CD14-positive monocyte (primary cell): ENCODE measurements around the gene ARPC5L. TPM values are rescaled to one million over a fixed set of nuclear protein-coding genes. Genes with fewer than 3 reads are reported as not detected.

ENCODE experiments used
- DNase-seq, 3 donors: peaks; one replicate each; pipeline ENCODE4 v3.0.0-alpha.2; 2011 to 2022
- H2AFZ ChIP-seq: 2 replicates; pipeline ENCODE4 v1.6.0; 2012; ENCODE audit warnings: mild to moderate bottlenecking, low read depth, low read length, inconsistent platforms; ENCODE audit not compliant: insufficient read depth, poor library complexity, severe bottlenecking
- H3K27ac ChIP-seq, 2 donors: 1 replicate in 1 of 2; 2 replicates in 1 of 2; pipeline ENCODE4 v1.5.1; 2012 to 2013; ENCODE audit warnings: low read length in 2 of 2, control low read depth in 1 of 2, inconsistent platforms in 1 of 2, low read depth in 1 of 2, mild to moderate bottlenecking in 1 of 2
- H3K27me3 ChIP-seq, 2 donors: one replicate each; pipeline versions ENCODE4 v1.6.0 to v1.6.1; 2011 to 2013; ENCODE audit warnings: low read length in 2 of 2; ENCODE audit not compliant: control insufficient read depth in 2 of 2, insufficient read depth in 2 of 2
- H3K36me3 ChIP-seq, 2 donors: replicated peaks in 1 of 2; 1 replicate in 1 of 2; 2 replicates in 1 of 2; pipeline versions ENCODE4 v1.5.1 to v1.6.1; 2012 to 2013; ENCODE audit warnings: low read length in 2 of 2, control low read depth in 1 of 2, inconsistent platforms in 1 of 2, mild to moderate bottlenecking in 1 of 2; ENCODE audit not compliant: insufficient read depth in 2 of 2, control insufficient read depth in 1 of 2
- H3K4me1 ChIP-seq, 2 donors: 1 replicate in 1 of 2; 2 replicates in 1 of 2; pipeline versions ENCODE4 v1.5.1 to v1.6.1; 2012 to 2013; ENCODE audit warnings: low read length in 2 of 2, control low read depth in 1 of 2, inconsistent platforms in 1 of 2, mild to moderate bottlenecking in 1 of 2, moderate library complexity in 1 of 2; ENCODE audit not compliant: insufficient read depth in 2 of 2, control insufficient read depth in 1 of 2
- H3K4me2 ChIP-seq: replicated peaks from 2 replicates; pipeline ENCODE3; 2012; ENCODE audit warnings: low read length, moderate library complexity, mild to moderate bottlenecking; ENCODE audit not compliant: poor library complexity, severe bottlenecking; ENCODE audit errors: extremely low read depth
- H3K4me3 ChIP-seq, 3 experiments: fragments of 200-600 bp in 1 of 3; sonication (generic) in 1 of 3; replicated peaks in 1 of 3; 1 replicate in 2 of 3; 2 replicates in 1 of 3; pipeline ENCODE4 v1.5.1; 2011 to 2013; ENCODE audit warnings: low read length in 3 of 3, mild to moderate bottlenecking in 3 of 3, control low read depth in 2 of 3, low read depth in 2 of 3, inconsistent platforms in 1 of 3, moderate library complexity in 1 of 3
- H3K79me2 ChIP-seq: 2 replicates; pipeline ENCODE4 v1.6.0; 2012; ENCODE audit warnings: mild to moderate bottlenecking, control low read depth, inconsistent platforms, low read length, moderate library complexity; ENCODE audit not compliant: insufficient read depth
- H3K9ac ChIP-seq: 2 replicates; pipeline ENCODE4 v1.6.0; 2017; ENCODE audit warnings: low read length, mild to moderate bottlenecking; ENCODE audit not compliant: insufficient read depth, poor library complexity, severe bottlenecking
- H3K9me3 ChIP-seq, 2 donors: replicated peaks in 1 of 2; 1 replicate in 1 of 2; 2 replicates in 1 of 2; pipeline versions ENCODE4 v1.5.1 to v1.6.1; 2012 to 2013; ENCODE audit warnings: low read length in 2 of 2, control low read depth in 1 of 2; ENCODE audit not compliant: control insufficient read depth in 1 of 2, insufficient read depth in 1 of 2
- H4K20me1 ChIP-seq: 2 replicates; pipeline ENCODE4 v1.6.0; 2012; ENCODE audit warnings: mild to moderate bottlenecking, low read length, control low read depth, moderate library complexity; ENCODE audit not compliant: insufficient read depth
- H3K27ac Mint-ChIP-seq, 7 donors: one replicate each; pipeline ENCODE4 v1.8.0; 2020; ENCODE audit warnings: mild to moderate bottlenecking in 7 of 7, mixed read lengths in 7 of 7, moderate library complexity in 6 of 7, inconsistent platforms in 2 of 7
- H3K27me3 Mint-ChIP-seq, 3 donors: one replicate each; pipeline ENCODE4 v1.8.0; 2021 to 2022; ENCODE audit warnings: low read depth in 3 of 3, mild to moderate bottlenecking in 3 of 3, mixed read lengths in 3 of 3, moderate library complexity in 3 of 3, inconsistent platforms in 1 of 3
- H3K36me3 Mint-ChIP-seq, 2 donors: one replicate each; pipeline ENCODE4 v1.8.0; 2020; ENCODE audit warnings: mixed read lengths in 2 of 2, inconsistent platforms in 1 of 2, mild to moderate bottlenecking in 1 of 2
- H3K4me1 Mint-ChIP-seq: one replicate; pipeline ENCODE4 v1.8.0; 2020; ENCODE audit warnings: mild to moderate bottlenecking, mixed read lengths
- H3K4me3 Mint-ChIP-seq, 2 donors: one replicate each; pipeline ENCODE4 v1.8.0; 2020; ENCODE audit warnings: mild to moderate bottlenecking in 2 of 2, mixed read lengths in 2 of 2, moderate library complexity in 1 of 2
- H3K9me3 Mint-ChIP-seq, 7 donors: one replicate each; pipeline ENCODE4 v1.8.0; 2020 to 2022; ENCODE audit warnings: mixed read lengths in 7 of 7, mild to moderate bottlenecking in 6 of 7, moderate library complexity in 6 of 7, inconsistent platforms in 2 of 7
- WGBS: methylation state at CpG from one replicate; pipeline ENCODE4 v1.1.5; 2013; ENCODE audit warnings: missing lambda C conversion rate; ENCODE audit not compliant: insufficient coverage; 5-methylcytosine and 5-hydroxymethylcytosine counted together
- intact Hi-C, 2 donors: fragments of 100-400 bp; cut with micrococcal nuclease; formaldehyde crosslinking; loops; one replicate each; pipeline versions ENCODE4 v1.15.0 to v1.15.1; 2023
- polyA plus RNA-seq, 3 donors: library from polyadenylated mRNA; depleted of rRNA in 1 of 3; unstranded in 2 of 3; stranded (reverse) in 1 of 3; fragments of 300-500 nt in 2 of 3; fragments of >200 nt in 1 of 3; fragmentation: Illumina TruSeq in 2 of 3; gene quantifications; 1 replicate in 2 of 3; 2 replicates in 1 of 3; pipeline ENCODE4 v1.2.3, GENCODE V29; 2012 to 2021
- TF ChIP-seq, protein P1 (sequence below): fragments of 200-600 bp; IDR thresholded peaks from one replicate; pipeline ENCODE4 v1.8.0; 2022; ENCODE audit warnings: antibody characterized with exemption, mild to moderate bottlenecking

Gene ARPC5L
- polyA plus RNA-seq, 3 donors = 16.0 to 35.2 (median 20.7) TPM

GRCh38 chr9:124897570-124898460 is 35.9 kb downstream of the ARPC5L start:
- intact Hi-C loops = no loop called here
- no peak for DNase-seq
- no peaks in the 10 kb centered on the region for H3K27me3 ChIP-seq
- no peak overlapping the region for H3K27ac Mint-ChIP-seq
- no peaks in the 10 kb centered on the region for H3K9me3 Mint-ChIP-seq
- peaks cover 66 to 89% of the 10 kb centered on the region in 2 donors for H3K36me3 ChIP-seq
- H2AFZ ChIP-seq = no peak overlapping the region
- H4K20me1 ChIP-seq = no peaks in the 10 kb centered on the region
- peaks cover 74 to 90% of the 10 kb centered on the region in 2 donors for H3K36me3 Mint-ChIP-seq
- H3K4me1 Mint-ChIP-seq = no peaks in the 10 kb centered on the region
- H3K4me3 ChIP-seq = no peak overlapping the region
- H3K9me3 ChIP-seq = no peaks in the 10 kb centered on the region
- WGBS = no CpG with 5 or more reads among the region's 6 CpGs
- TF ChIP-seq, protein P1, sequence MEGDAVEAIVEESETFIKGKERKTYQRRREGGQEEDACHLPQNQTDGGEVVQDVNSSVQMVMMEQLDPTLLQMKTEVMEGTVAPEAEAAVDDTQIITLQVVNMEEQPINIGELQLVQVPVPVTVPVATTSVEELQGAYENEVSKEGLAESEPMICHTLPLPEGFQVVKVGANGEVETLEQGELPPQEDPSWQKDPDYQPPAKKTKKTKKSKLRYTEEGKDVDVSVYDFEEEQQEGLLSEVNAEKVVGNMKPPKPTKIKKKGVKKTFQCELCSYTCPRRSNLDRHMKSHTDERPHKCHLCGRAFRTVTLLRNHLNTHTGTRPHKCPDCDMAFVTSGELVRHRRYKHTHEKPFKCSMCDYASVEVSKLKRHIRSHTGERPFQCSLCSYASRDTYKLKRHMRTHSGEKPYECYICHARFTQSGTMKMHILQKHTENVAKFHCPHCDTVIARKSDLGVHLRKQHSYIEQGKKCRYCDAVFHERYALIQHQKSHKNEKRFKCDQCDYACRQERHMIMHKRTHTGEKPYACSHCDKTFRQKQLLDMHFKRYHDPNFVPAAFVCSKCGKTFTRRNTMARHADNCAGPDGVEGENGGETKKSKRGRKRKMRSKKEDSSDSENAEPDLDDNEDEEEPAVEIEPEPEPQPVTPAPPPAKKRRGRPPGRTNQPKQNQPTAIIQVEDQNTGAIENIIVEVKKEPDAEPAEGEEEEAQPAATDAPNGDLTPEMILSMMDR = no peak
- no peaks in the 10 kb centered on the region for H3K4me1 ChIP-seq
- H3K79me2 ChIP-seq = no peaks in the 10 kb centered on the region
- no peak overlapping the region for H3K27ac ChIP-seq
- no peak overlapping the region for H3K4me3 Mint-ChIP-seq
- H3K9ac ChIP-seq = no peak overlapping the region
- no peaks in the 10 kb centered on the region for H3K27me3 Mint-ChIP-seq
- H3K4me2 ChIP-seq = no peak overlapping the region

DNA sequence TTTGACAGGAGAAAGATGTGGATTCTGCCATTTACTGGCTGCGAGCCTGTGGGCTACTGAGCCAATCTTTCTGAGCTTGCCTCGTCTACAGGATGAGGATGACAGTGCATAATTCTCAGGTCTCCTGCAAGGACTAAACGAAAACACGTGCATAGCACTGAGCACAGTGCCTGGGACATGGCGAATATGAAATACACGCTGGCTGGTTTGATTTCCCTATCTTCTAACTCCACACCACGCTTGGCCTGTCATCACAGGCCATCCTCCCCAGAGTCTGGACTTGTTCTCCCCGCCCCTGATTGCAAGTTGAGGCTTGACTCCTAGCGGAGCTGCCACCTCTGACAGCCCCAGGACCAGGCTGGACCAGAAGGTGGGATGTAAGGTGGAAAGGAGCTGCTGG is 37.9 kb downstream of the ARPC5L start:
- intact Hi-C loops = no loop called here
- WGBS = 80% methylated on average over 7 of the region's 9 CpGs
- Histone ChIP-seq H3K27ac (no peak overlapping the region), H3K4me1 (no peaks in the 10 kb centered on the region), H3K79me2 (no peaks in the 10 kb centered on the region), H4K20me1 (no peaks in the 10 kb centered on the region), H2AFZ (no peak overlapping the region), H3K36me3 (peaks cover 54 to 78% of the 10 kb centered on the region in 2 donors), H3K4me3 (no peak overlapping the region), H3K9me3 (no peaks in the 10 kb centered on the region), H3K4me2 (no peak overlapping the region), H3K27me3 (no peaks in the 10 kb centered on the region), H3K9ac (no peak overlapping the region)
- no peak overlapping the region for H3K4me3 Mint-ChIP-seq
- TF ChIP-seq, protein P1 = no peak
- H3K27ac Mint-ChIP-seq = peak overlapping the region in 1 of 7 donors; percentile 47
- H3K9me3 Mint-ChIP-seq = no peaks in the 10 kb centered on the region
- DNase-seq = no peak
- no peaks in the 10 kb centered on the region for H3K4me1 Mint-ChIP-seq
- no peaks in the 10 kb centered on the region for H3K27me3 Mint-ChIP-seq
- peaks cover 64 to 90% of the 10 kb centered on the region in 2 donors for H3K36me3 Mint-ChIP-seq
